Measurements from ENCODE around the gene APMAP.

GRCh38 chr20:25015986-25016385 lies 23.4 kb upstream of the APMAP start:
- no peak for TF ChIP-seq CTCF (IDR thresholded peaks at IDR 0.05)
- no peak for TF ChIP-seq POLR2A (IDR thresholded peaks at IDR 0.05)

All from ovary (tissue), 3 donors.